HEK293T (cell line): ENCODE results near the gene STMN1.
A peak's percentile ranks its signal among the peaks of the same experiment; 100 is the strongest.

Experiments used
- CTCF ChIA-PET: fragments of 350-600 bp; formaldehyde crosslinking; extraction: SDS; loops from one replicate; lab custom pipeline; 2021; ENCODE audit warnings: antibody characterized with exemption, inconsistent platforms; lab: Yijun Ruan, JAX
- POLR2A ChIA-PET: fragments of 350-600 bp; formaldehyde crosslinking; extraction: SDS; loops from one replicate; lab custom pipeline; 2020; ENCODE audit warnings: antibody characterized with exemption, inconsistent platforms; lab: Yijun Ruan, JAX
- DNase-seq: peaks from one replicate; pipeline ENCODE4 v3.0.0; 2012; ENCODE audit warnings: mixed read lengths; ENCODE audit errors: extremely low spot score
- ARNT ChIP-seq: fragments of 450-650 bp; IDR thresholded peaks from 2 replicates; pipeline ENCODE4 v1.6.1; 2017; ENCODE audit warnings: mild to moderate bottlenecking
- BHLHE40 ChIP-seq: fragments of 450-650 bp; IDR thresholded peaks from 2 replicates; pipeline ENCODE4 v1.6.1; 2016; ENCODE audit warnings: mild to moderate bottlenecking, moderate library complexity, borderline replicate concordance
- CTBP1 ChIP-seq: fragments of 450-650 bp; IDR thresholded peaks from 2 replicates; pipeline ENCODE4 v1.6.1; 2016; ENCODE audit warnings: borderline replicate concordance
- ELF4 ChIP-seq: fragments of 450-650 bp; IDR thresholded peaks from 2 replicates; pipeline ENCODE4 v1.6.1; 2017; ENCODE audit warnings: antibody characterized with exemption
- FOXA1 ChIP-seq: fragments of 450-650 bp; IDR thresholded peaks from 2 replicates; pipeline ENCODE4 v1.6.1; 2016; ENCODE audit warnings: mild to moderate bottlenecking
- FOXK2 ChIP-seq: fragments of 450-650 bp; IDR thresholded peaks from 2 replicates; pipeline ENCODE4 v1.6.1; 2016; ENCODE audit warnings: mild to moderate bottlenecking
- FOXM1 ChIP-seq: fragments of 450-650 bp; IDR thresholded peaks from 2 replicates; pipeline ENCODE4 v1.6.1; 2017; ENCODE audit warnings: mild to moderate bottlenecking, borderline replicate concordance
- HDGF ChIP-seq: fragments of 450-650 bp; IDR thresholded peaks from 2 replicates; pipeline ENCODE4 v1.6.1; 2017; ENCODE audit warnings: antibody characterized with exemption, borderline replicate concordance
- L3MBTL2 ChIP-seq: fragments of 450-650 bp; conservative IDR thresholded peaks from 2 replicates; pipeline ENCODE4 v1.6.1; 2016; ENCODE audit warnings: mild to moderate bottlenecking
- LEF1 ChIP-seq: fragments of 450-650 bp; IDR thresholded peaks from 2 replicates; pipeline ENCODE4 v1.6.1; 2017; ENCODE audit warnings: mild to moderate bottlenecking, borderline replicate concordance
- NFRKB ChIP-seq: fragments of 450-650 bp; IDR thresholded peaks from 2 replicates; pipeline ENCODE4 v1.6.1; 2016; ENCODE audit warnings: mild to moderate bottlenecking, moderate library complexity
- SP1 ChIP-seq: fragments of 450-650 bp; IDR thresholded peaks from 2 replicates; pipeline ENCODE4 v1.6.1; 2017
- SUZ12 ChIP-seq: fragments of 450-650 bp; IDR thresholded peaks from 2 replicates; pipeline ENCODE4 v1.6.1; 2016; ENCODE audit warnings: mild to moderate bottlenecking
- TARDBP ChIP-seq: fragments of 450-650 bp; IDR thresholded peaks from 2 replicates; pipeline ENCODE4 v1.6.1; 2016
- ZNF384 ChIP-seq: fragments of 450-650 bp; IDR thresholded peaks from 2 replicates; pipeline ENCODE4 v1.6.1; 2016
- TF ChIP-seq, protein P1 (sequence below): fragments of 450-650 bp; IDR thresholded peaks from 2 replicates; pipeline ENCODE4 v1.6.1; 2016

Gene STMN1

DNA sequence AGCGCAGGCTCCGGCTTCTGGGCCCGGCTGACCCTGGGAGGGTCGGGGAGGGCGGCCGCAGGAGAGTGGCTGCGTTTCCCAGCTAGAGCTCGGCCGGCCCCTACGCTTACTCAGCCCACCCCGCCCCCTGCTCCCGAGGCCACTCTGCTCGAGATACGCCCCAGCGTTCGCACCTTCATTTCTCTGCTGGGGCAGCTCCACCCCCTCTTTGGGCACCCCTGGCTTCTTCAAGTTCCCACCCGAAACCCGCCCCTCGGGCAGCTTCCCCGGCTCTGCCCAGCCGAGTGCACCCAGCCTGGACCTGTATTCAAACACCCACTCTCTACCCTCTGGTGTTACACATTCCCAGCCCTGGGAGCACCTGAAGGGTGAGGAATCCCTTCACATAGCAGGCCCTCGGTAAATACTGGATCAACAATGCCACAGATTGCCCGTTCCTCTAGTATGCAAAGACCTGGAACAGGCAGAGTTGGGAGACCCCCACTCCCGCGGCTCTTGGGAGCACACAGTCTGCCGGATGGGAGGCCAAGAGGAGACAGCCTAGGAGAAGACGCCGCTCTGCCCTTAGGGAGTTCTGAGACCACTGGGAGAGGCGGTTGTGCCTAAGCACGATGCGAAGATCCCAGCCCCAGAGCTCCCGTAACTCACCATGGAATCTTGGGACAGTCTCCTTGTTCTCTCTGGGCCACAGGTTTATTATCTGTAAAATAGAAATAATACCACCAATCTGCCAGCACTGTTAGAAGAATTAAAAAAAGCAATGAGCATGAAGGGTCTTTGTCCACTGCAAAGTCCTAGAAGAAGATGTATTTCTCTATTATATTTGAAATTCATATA, 30.1 kb downstream of the STMN1 start:
- POLR2A ChIA-PET = interaction anchor here (0.8 to 2.3 kb wide), 14 partner anchors 8 to 135 kb away, joined by 3 to 11 read pairs (median 4); partner anchors contain the start of genes AUNIP, MTFR1L and PAFAH2
- CTCF ChIA-PET = interaction anchor here (0.7 to 1.2 kb wide), 2 partner anchors 19 to 52 kb away, joined by 3 to 4 read pairs; no protein-coding TSS in a partner anchor
- DNase-seq = no peak
- TF ChIP-seq L3MBTL2 (no peak), NFRKB (no peak), HDGF (no peak), ARNT (no peak)

DNA sequence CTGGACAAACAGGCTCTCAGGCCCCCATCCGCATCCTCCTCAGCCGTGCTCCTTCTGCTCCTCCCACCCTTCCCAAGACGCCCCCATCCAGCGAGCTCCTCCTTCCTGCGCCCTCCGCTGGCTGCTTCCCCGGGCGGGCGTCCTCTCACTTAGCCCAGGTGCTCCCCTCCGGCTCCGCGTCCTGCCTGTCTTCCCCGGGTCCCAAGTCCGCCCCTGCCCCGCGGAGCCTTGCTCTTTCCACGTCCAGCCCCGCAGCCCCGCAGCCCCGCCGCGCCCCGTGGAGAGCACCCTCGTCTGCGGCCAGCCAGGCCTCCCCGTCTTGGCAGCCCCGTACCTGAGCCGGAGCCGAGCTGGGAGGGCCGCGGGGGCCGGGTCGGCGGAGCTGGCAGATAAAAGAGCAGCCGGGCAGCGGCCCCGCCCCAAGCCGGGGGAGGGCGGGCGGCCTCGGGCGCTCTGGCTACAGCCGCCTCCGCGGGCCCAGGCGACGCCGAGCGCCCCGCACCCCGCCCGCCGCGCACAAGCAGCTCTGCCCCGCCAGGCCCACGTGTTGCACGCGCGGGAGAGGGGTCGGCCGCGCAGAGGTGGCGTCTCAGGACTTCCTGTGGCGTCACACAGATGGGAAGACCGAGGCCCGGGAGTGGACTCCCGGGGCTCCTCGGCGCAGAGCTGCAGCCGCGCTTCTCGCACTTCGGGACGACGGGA, 30.9 kb downstream of the STMN1 start, which contains the start of gene PAQR7:
Gene PAQR7, minus strand, starts transcription at position 555 of the 702 bp plus-strand sequence. CDS start 11,869 bp downstream, outside the sequence.
- DNase-seq = peak; percentile 73
- ChIA-PET CTCF (interaction anchor here (1.2 kb wide), 1 partner anchor 20 kb away, joined by 4 read pairs; no protein-coding TSS in a partner anchor), POLR2A (interaction anchor here (0.6 to 2.3 kb wide), 19 partner anchors 9 to 281 kb away, joined by 3 to 11 read pairs (median 4); partner anchors contain the start of genes AUNIP, MTFR1L and PAFAH2)
- TF ChIP-seq ELF4 = no peak
- TF ChIP-seq, protein P1, sequence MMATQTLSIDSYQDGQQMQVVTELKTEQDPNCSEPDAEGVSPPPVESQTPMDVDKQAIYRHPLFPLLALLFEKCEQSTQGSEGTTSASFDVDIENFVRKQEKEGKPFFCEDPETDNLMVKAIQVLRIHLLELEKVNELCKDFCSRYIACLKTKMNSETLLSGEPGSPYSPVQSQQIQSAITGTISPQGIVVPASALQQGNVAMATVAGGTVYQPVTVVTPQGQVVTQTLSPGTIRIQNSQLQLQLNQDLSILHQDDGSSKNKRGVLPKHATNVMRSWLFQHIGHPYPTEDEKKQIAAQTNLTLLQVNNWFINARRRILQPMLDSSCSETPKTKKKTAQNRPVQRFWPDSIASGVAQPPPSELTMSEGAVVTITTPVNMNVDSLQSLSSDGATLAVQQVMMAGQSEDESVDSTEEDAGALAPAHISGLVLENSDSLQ = no peak
- peak; percentile 82 for TF ChIP-seq L3MBTL2

DNA sequence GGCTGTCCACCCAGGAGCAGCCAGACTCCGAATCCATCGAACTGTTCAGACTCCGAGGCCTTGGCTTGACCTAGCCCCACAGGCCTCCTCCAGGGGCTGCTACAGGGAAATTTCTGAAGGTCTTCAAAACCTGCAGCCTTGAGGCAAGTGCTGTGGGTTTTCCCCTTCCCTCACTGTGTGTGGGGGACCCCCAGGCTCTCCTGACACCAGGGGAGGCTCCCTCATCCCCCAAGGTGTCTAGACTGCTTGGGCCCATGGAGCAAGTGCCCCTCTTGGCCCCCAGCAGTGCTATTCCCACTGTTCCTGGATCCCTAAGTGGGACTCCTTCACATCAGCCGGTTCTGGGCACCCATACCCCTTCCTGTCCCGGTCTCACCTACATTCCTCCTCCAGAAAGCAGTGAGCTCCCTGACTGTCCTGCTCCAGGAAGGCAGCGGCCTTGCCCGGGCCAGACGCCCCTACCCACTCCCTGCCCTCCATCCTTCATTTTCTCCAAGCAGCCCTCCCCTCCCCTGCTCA, 31.5 kb downstream of the STMN1 start:
- TF ChIP-seq BHLHE40 = no peak
- TF ChIP-seq LEF1 = no peak
- no peak for TF ChIP-seq ARNT
- TF ChIP-seq FOXK2 = no peak
- no peak for TF ChIP-seq FOXM1
- no peak for TF ChIP-seq FOXA1
- no peak for TF ChIP-seq HDGF
- TF ChIP-seq ELF4 = no peak
- no peak for TF ChIP-seq CTBP1
- no peak for TF ChIP-seq TARDBP
- no peak for TF ChIP-seq L3MBTL2
- TF ChIP-seq SP1 = no peak
- ChIA-PET CTCF (interaction anchor here (0.7 to 0.9 kb wide), 2 partner anchors 21 to 123 kb away, joined by 3 read pairs; partner anchors contain the start of gene PAFAH2), POLR2A (interaction anchor here (0.6 to 2.3 kb wide), 13 partner anchors 9 to 281 kb away, joined by 3 to 11 read pairs (median 5); partner anchors contain the start of genes AUNIP and PAFAH2)
- no peak for DNase-seq

DNA sequence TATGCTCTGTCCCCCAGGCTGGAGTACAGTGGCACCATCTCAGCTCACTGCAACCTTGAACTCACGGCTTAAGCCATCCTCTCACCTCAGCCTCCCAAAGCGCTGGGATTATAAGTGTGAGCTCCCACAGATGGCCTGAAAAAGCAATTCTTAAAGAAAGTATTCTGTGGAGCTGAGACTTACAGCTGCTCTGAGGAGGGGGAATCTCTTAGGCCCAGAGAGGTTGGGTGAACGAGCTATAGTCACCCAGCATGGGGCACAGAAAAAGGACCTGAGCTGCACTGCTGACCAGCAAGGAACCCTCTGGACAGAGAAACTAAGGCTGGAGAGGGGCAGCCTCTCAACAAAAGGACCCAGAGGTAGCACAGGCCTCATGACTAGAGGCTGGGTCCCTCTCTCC, 32.0 kb downstream of the STMN1 start:
- TF ChIP-seq SUZ12 (no peak), NFRKB (no peak), FOXK2 (no peak), LEF1 (no peak), ARNT (no peak), HDGF (no peak), FOXA1 (no peak), L3MBTL2 (no peak), BHLHE40 (no peak), ELF4 (no peak), SP1 (no peak)
- ChIA-PET POLR2A (interaction anchor here (0.9 to 2.3 kb wide), 6 partner anchors 10 to 282 kb away, joined by 3 to 11 read pairs (median 6); no protein-coding TSS in a partner anchor), CTCF (interaction anchor here (0.7 to 0.9 kb wide), 2 partner anchors 21 to 124 kb away, joined by 3 read pairs; partner anchors contain the start of gene PAFAH2)
- no peak for DNase-seq

DNA sequence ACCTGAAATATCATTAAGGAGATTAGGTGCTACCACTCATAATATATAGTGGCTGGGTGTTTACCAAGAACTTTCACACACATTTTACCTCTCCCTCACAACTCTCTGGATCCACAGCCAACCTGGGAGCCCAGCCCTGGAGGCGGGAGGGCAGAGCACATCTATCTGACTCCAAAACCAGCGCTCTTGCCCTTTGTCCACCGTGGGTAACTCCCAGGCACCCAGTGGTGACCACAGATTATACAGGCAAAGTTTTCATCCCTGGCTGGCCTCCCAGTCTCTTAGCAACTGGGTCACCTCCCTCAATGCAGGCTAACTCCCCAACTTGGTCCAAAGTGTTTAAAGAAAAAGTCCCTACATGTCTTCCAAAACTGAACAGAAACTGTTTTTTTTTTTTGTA, 33.1 kb downstream of the STMN1 start:
- TF ChIP-seq SP1 = no peak
- no peak for TF ChIP-seq FOXM1
- TF ChIP-seq HDGF = no peak
- TF ChIP-seq ARNT = no peak
- TF ChIP-seq ZNF384 = no peak
- no peak for TF ChIP-seq FOXK2
- TF ChIP-seq ELF4 = no peak
- TF ChIP-seq CTBP1 = no peak
- TF ChIP-seq, protein P1 = no peak
- TF ChIP-seq SUZ12 = no peak
- TF ChIP-seq FOXA1 = no peak
- TF ChIP-seq NFRKB = no peak
- no peak for TF ChIP-seq LEF1
- no peak for TF ChIP-seq BHLHE40
- no peak for TF ChIP-seq TARDBP
- no peak for TF ChIP-seq L3MBTL2
- ChIA-PET POLR2A (no interaction called here), CTCF (no interaction called here)
- DNase-seq = no peak

DNA sequence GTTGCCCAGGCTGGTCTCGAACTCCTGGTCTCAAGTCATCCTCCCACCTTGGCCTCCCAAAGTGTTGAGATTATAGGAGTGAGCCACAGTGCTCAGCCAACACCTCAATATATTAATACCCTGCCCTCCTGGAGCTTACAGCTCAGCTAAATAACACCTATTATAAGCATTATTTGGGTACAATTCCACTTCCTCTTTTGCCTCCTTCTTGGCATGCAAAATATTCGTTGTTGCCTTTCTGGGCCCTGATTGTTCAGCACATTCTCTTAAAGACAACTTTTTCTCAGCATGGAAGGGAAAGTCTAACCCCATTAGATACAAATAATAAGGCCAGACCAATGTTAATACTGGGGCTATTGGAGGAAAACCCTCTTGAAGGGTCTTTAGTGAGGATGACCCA, 33.5 kb downstream of the STMN1 start:
- DNase-seq = no peak
- ChIA-PET POLR2A (no interaction called here), CTCF (no interaction called here)
- TF ChIP-seq CTBP1 (no peak), FOXM1 (no peak), BHLHE40 (no peak)
